Measurements from ENCODE around the gene ZFP1. TPM values are rescaled to one million over a fixed set of nuclear protein-coding genes. Genes with fewer than 3 reads are reported as not detected.
A peak's percentile ranks its signal among the peaks of the same experiment; 100 is the strongest.

The ZFP1 gene
- total and polyA plus RNA-seq, 7 donors, result 0.60 to 17.5 (median 9.2) TPM

- intact Hi-C loops (cut with DNase I), result loop anchor here (10.0 kb wide), 1 partner anchor 508 kb away; the partner anchor contains the start of gene GLG1
- no peak for TF ChIP-seq POLR2AphosphoS5 (IDR thresholded peaks at IDR 0.05)
- TF ChIP-seq, protein P1, sequence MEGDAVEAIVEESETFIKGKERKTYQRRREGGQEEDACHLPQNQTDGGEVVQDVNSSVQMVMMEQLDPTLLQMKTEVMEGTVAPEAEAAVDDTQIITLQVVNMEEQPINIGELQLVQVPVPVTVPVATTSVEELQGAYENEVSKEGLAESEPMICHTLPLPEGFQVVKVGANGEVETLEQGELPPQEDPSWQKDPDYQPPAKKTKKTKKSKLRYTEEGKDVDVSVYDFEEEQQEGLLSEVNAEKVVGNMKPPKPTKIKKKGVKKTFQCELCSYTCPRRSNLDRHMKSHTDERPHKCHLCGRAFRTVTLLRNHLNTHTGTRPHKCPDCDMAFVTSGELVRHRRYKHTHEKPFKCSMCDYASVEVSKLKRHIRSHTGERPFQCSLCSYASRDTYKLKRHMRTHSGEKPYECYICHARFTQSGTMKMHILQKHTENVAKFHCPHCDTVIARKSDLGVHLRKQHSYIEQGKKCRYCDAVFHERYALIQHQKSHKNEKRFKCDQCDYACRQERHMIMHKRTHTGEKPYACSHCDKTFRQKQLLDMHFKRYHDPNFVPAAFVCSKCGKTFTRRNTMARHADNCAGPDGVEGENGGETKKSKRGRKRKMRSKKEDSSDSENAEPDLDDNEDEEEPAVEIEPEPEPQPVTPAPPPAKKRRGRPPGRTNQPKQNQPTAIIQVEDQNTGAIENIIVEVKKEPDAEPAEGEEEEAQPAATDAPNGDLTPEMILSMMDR (IDR thresholded peaks at IDR 0.05), result no peak
- no peak for TF ChIP-seq POLR2A (IDR thresholded peaks at IDR 0.05)
- no peak for TF ChIP-seq EP300 (IDR thresholded peaks at IDR 0.05)
- Histone ChIP-seq H3K9me3 (no peaks in the 10 kb centered on the region), H3K36me3 (no peaks in the 10 kb centered on the region), H3K27ac (no peak overlapping the region), H3K4me1 (peaks cover 0 to 70% (median 49%) of the 10 kb centered on the region in 4 donors), H3K27me3 (no peaks in the 10 kb centered on the region), H3K4me3 (no peak overlapping the region)
- 61 to 64% methylated on average over 14 of the region's 14 CpGs for WGBS, 2 donors
- DNase-seq, result no peak
Measured at GRCh38 chr16:75112734-75113491, 35.4 kb upstream of the ZFP1 start.

GRCh38 chr16:75113541-75114121 is 34.7 kb upstream of the ZFP1 start:
- Histone ChIP-seq H3K9me3 (no peaks in the 10 kb centered on the region), H3K27ac (no peak overlapping the region), H3K4me1 (peaks cover 0 to 62% (median 42%) of the 10 kb centered on the region in 4 donors), H3K27me3 (no peaks in the 10 kb centered on the region), H3K36me3 (no peaks in the 10 kb centered on the region), H3K4me3 (no peak overlapping the region)
- DNase-seq, result no peak
- WGBS, 2 donors, result 88 to 93% methylated on average over 20 of the region's 20 CpGs
- TF ChIP-seq EP300 (IDR thresholded peaks at IDR 0.05), result no peak
- TF ChIP-seq, protein P1 (IDR thresholded peaks at IDR 0.05), result no peak
- intact Hi-C loops (cut with DNase I), result loop anchor here (10.0 kb wide), 1 partner anchor 509 kb away; the partner anchor contains the start of gene GLG1

GRCh38 chr16:75114179-75114945 is 34.0 kb upstream of the ZFP1 start:
- DNase-seq, result no peak
- no peaks in the 10 kb centered on the region for H3K9me3 ChIP-seq
- H3K27ac ChIP-seq, result no peak overlapping the region
- 94 to 95% methylated on average over 44 of the region's 44 CpGs for WGBS, 2 donors
- no peaks in the 10 kb centered on the region for H3K36me3 ChIP-seq
- TF ChIP-seq POLR2AphosphoS5 (IDR thresholded peaks at IDR 0.05) (no peak), EP300 (IDR thresholded peaks at IDR 0.05) (no peak), POLR2A (IDR thresholded peaks at IDR 0.05) (no peak)
- TF ChIP-seq, protein P1 (IDR thresholded peaks at IDR 0.05), result no peak
- no peaks in the 10 kb centered on the region for H3K27me3 ChIP-seq
- H3K4me1 ChIP-seq, result peaks cover 0 to 55% (median 35%) of the 10 kb centered on the region in 4 donors
- intact Hi-C loops (cut with DNase I), result loop anchor here (10.0 kb wide), 1 partner anchor 510 kb away; the partner anchor contains the start of gene GLG1
- H3K4me3 ChIP-seq, result no peak overlapping the region

GRCh38 chr16:75114946-75115825 is 33.1 kb upstream of the ZFP1 start:
- DNase-seq, result no peak
- Histone ChIP-seq H3K9me3 (no peaks in the 10 kb centered on the region), H3K27ac (no peak overlapping the region), H3K4me1 (peaks cover 0 to 47% (median 26%) of the 10 kb centered on the region in 4 donors), H3K36me3 (no peaks in the 10 kb centered on the region), H3K27me3 (no peaks in the 10 kb centered on the region), H3K4me3 (peak overlapping the region in 1 of 4 donors; percentile 59)
- TF ChIP-seq POLR2A (IDR thresholded peaks at IDR 0.05) (no peak), EP300 (IDR thresholded peaks at IDR 0.05) (no peak), POLR2AphosphoS5 (IDR thresholded peaks at IDR 0.05) (no peak)
- TF ChIP-seq, protein P1 (IDR thresholded peaks at IDR 0.05), result no peak
- WGBS, 2 donors, result 89 to 93% methylated on average over 45 of the region's 45 CpGs
- intact Hi-C loops (cut with DNase I), result loop anchor here (10.0 kb wide), 1 partner anchor 510 kb away; the partner anchor contains the start of gene GLG1
